ENCODE measurements around the gene TFB2M.
A peak's percentile ranks its signal among the peaks of the same experiment; 100 is the strongest.

The TFB2M gene

GRCh38 chr1:246513041-246513440, 53.0 kb downstream of the TFB2M start:
- DNase-seq (ENCODE audit: low spot score): no peak

- no peak for DNase-seq (ENCODE audit: low spot score)
These were observed 53.4 kb downstream of the TFB2M start for GRCh38 chr1:246512635-246513034.

- no peak for DNase-seq (ENCODE audit: low spot score)
These were observed 53.8 kb downstream of the TFB2M start for GRCh38 chr1:246512230-246512629.

DNA sequence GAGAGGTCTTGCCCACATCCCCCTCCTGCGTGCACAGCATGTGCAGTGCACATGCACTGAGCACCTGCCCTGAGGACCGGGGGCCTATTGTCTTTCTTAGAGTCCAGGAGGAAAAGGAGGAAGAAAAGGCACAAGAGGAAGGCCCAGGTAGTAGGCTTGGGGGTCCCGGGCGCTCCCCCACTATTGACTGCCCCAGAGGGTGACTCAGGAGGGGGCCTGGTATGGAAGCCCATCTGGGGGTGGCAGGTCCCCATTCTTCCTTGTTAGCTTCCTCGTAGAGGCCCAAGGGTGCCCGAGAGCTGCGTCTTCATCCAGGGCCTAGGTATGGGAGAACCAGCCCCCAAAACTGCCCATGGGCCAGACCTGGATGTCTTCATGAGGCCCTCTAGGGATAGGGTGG, 54.9 kb downstream of the TFB2M start:
- DNase-seq (ENCODE audit: low spot score): no peak

DNA sequence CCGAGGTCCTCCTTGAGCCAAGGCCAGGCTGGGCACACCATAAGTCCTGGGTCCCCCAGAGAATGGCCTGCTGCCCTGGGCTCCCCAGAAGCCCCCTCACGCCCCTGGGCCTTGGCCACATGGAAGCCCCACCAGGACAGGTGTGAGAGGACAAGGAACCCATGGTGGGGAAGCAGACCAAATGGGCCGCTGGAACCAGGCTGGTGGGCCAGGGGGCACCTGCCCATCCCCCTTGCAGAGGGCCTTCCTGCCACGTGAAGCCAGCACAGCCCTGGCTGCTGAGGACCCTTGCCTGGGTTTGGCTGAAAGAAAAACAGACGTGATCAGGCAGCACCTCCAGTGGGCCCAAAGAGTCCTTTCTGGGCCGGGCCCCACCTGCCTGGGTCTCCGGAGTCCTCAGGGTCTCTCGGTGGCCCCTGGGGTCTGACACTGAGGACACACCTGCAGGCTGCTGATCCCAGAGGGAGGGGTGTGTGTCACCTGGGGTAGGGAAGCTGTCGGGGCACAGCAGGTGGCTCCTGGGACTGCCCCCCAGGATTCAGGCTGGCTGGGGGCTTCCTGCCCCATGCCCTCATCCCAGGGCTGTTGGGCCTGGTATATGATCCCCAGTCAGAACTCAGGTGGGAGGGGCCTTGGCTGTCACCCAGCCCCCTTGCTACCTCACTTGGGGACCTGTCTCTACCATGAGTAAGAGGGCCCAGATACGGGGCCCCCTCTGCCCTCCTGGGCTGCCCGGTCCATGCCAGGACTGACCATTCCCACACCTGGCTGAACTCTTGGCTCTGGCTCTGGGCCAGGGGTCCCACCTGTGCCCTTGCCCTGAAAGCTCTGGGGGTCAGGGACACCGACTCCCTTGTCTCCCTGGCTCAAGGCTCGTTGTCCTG, 55.7 kb downstream of the TFB2M start:
- no peak for DNase-seq (ENCODE audit: low spot score)

DNA sequence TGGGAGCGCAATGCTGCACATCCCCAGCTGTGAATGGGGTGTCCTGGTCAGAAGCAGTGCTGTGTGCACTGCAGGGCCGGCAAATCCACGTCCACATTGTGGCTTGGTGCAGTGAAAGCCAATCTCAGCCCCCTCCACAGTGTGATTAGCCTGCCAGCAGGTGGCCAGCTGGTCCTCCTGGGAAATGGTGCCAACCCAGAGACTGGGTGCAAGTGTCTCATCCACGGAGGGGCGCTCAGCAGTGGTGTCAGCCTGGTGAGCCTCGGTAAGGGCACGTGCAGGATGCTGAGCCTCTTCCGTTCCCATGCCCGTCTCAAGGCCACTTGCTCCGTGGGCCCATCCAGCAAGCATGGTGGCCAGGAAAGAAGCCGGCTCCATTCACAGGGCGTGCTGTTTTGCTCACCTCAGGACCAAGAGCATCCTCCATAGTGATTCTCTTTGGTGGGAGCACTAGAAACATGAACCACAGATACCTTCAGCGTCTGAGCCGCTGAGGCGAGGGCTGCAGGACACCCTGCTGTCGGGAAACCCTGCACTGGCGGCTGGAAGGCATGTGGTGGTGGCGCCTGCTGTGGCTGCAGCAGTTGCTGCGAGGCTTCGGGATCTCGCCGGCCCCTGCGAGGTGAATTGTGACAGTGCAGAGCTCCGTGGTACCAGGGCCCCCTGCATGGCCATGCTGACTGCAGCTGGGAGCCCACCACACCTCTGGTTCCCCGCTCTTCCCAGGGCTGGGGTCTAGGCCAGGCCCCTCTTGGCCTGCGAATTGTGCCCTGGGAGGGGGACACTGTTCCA, 57.0 kb downstream of the TFB2M start:
- no peak for DNase-seq (ENCODE audit: low spot score)

- DNase-seq (ENCODE audit: low spot score): peak; percentile 76
These were observed 59.2 kb downstream of the TFB2M start, which contains the start of gene SMYD3 for GRCh38 chr1:246506674-246507481. Gene SMYD3 (minus strand): TSS chr1:246507279.

DNA sequence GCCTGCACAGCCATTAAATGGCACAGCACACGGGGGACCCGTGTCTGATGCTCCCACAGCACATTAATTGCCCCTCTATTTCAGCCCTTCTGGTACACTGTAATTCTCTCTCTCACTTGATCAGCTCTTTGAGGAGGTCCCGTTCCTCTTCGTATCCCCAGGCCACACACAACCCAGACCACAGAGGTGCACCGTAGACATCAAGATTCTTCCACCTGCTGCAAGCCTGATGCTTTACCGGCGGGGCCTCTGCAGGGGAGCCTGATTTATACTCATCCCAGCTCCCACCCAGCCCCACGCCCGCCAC, 59.7 kb downstream of the TFB2M start:
- DNase-seq (ENCODE audit: low spot score): no peak

- DNase-seq (ENCODE audit: low spot score): no peak
These were observed 62.7 kb downstream of the TFB2M start for GRCh38 chr1:246503341-246503740.

DNA sequence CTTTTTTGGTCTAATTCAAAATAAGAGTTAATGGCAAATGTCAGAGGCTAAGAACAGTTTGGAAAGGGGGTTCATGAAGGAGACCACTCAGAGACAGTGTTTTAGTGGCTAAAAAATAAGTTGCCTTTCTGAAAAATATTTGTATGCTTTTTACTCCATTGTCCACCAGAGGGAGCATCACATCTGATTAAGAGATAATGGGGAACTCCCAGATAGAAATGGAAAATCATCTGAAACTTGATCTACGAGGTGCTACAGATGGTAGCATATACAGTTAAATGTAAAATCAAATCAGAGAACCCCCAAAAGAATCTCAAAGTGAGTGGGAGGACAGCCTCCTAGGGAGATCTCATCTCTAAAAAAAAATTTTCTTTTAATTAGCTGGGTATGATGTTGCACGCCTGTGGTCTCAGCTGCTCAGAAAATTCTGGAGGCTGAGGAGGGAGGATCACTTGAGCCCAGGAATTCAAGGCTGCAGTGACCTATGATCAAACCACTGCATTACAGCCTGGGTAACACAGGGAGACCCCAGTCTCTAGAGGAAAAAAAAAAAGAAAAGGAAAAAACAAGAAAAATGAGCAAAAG, 68.6 kb downstream of the TFB2M start:
- peak; percentile 58 for DNase-seq (ENCODE audit: low spot score)

GRCh38 chr1:246492611-246493245, 73.3 kb downstream of the TFB2M start:
- DNase-seq (ENCODE audit: low spot score): peak; percentile 72

DNA sequence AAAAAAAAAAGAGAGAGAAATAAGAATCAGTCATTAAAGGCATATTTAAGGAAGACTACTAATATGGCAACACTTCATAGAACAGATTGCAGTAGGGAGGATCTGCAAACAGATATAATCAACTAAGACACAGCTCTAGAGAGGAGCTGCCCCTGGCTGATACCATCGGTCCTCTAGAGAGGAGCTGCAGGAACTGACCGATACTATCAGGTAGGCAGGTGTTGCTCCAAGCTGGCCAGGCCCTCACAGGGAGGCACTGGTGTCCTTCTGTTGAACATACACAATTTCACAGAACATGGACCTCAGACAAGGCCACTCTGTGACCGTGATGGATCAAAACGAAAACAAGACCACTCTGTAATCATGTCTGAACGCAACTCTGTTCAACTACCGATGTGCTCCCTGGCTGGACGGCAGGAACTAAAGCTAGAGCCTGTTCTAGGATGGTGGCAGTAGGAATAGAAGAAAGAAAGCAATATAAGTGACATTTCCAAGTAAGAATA, 74.5 kb downstream of the TFB2M start:
- no peak for DNase-seq (ENCODE audit: low spot score)
